Natural killer cell (primary cell): ENCODE measurements around the gene GTSE1. TPM values are rescaled to one million over a fixed set of nuclear protein-coding genes. Genes with fewer than 3 reads are reported as not detected.

Experiments used
- ATAC-seq, 3 donors: fragments of 150-1000 bp in 2 of 3; fragments of 200-7000 bp in 1 of 3; cut with Tn5 transposase; 1 replicate in 1 of 3; 2 replicates in 2 of 3; pipeline ENCODE4 v1.10.0; 2021; ENCODE audit warnings: mild to moderate bottlenecking in 2 of 3, moderate library complexity in 2 of 3
- DNase-seq, 2 donors: peaks; one replicate each; pipeline versions ENCODE4 v3.0.0 to v3.0.0-alpha.2; 2013 to 2021; ENCODE audit warnings: mixed read lengths in 1 of 2
- H3K27ac ChIP-seq: one replicate; pipeline ENCODE4 v1.5.1; 2013; ENCODE audit warnings: mild to moderate bottlenecking, low read length
- H3K27me3 ChIP-seq: one replicate; pipeline ENCODE4 v1.6.1; 2013; ENCODE audit warnings: low read length; ENCODE audit not compliant: control insufficient read depth, insufficient read depth
- H3K36me3 ChIP-seq: one replicate; pipeline ENCODE4 v1.6.1; 2013; ENCODE audit warnings: low read length; ENCODE audit not compliant: control insufficient read depth, insufficient read depth
- H3K4me1 ChIP-seq: one replicate; pipeline ENCODE4 v1.6.1; 2013; ENCODE audit warnings: low read length; ENCODE audit not compliant: control insufficient read depth, insufficient read depth
- H3K4me3 ChIP-seq: one replicate; pipeline ENCODE4 v1.5.1; 2013; ENCODE audit warnings: low read length
- H3K9me3 ChIP-seq: one replicate; pipeline ENCODE4 v1.6.1; 2013; ENCODE audit warnings: low read length; ENCODE audit not compliant: control insufficient read depth, insufficient read depth
- H3K27ac Mint-ChIP-seq, 2 donors: one replicate each; pipeline ENCODE4 v1.8.0; 2022; ENCODE audit warnings: mild to moderate bottlenecking in 2 of 2, mixed read lengths in 2 of 2, moderate library complexity in 1 of 2
- H3K27me3 Mint-ChIP-seq, 2 donors: one replicate each; pipeline ENCODE4 v1.8.0; 2022; ENCODE audit warnings: low read depth in 2 of 2, mixed read lengths in 2 of 2
- H3K36me3 Mint-ChIP-seq: one replicate; pipeline ENCODE4 v1.8.0; 2022; ENCODE audit warnings: mixed read lengths
- H3K4me1 Mint-ChIP-seq, 2 donors: one replicate each; pipeline ENCODE4 v1.8.0; 2022; ENCODE audit warnings: mixed read lengths in 2 of 2
- H3K4me3 Mint-ChIP-seq: one replicate; pipeline ENCODE4 v1.8.0; 2022; ENCODE audit warnings: mild to moderate bottlenecking, moderate library complexity, mixed read lengths
- H3K9me3 Mint-ChIP-seq, 2 donors: one replicate each; pipeline ENCODE4 v1.8.0; 2022; ENCODE audit warnings: mixed read lengths in 2 of 2
- CTCF ChIP-seq: fragments of 200-600 bp; IDR thresholded peaks from one replicate; pipeline ENCODE4 v1.8.0; 2022; ENCODE audit warnings: antibody characterized with exemption
- whole genome bisulfite sequencing: methylation state at CpG from one replicate; pipeline ENCODE4 v1.1.7; 2013; ENCODE audit warnings: missing lambda C conversion rate; ENCODE audit not compliant: insufficient coverage; 5-methylcytosine and 5-hydroxymethylcytosine counted together
- intact Hi-C: fragments of 100-400 bp; cut with micrococcal nuclease; formaldehyde crosslinking; loops from one replicate; pipeline ENCODE4 v1.14.2; 2022
- total RNA-seq, 4 donors: library from RNA; stranded (reverse); fragments of 120-200 nt in 1 of 4; gene quantifications; one replicate each; pipeline versions ENCODE4 v1.2.3 to v1.2.4, GENCODE V29; 2013 to 2022

Gene GTSE1
- total RNA-seq, 3 donors from 2014 or later (not counting 1 experiment from before 2014, with no cell fraction given): 2.7 to 4.0 (median 2.9) TPM

- Mint-ChIP-seq H3K4me1 (peaks cover 27 to 30% of the 10 kb centered on the region in 2 donors), H3K27me3 (peaks cover 0 to 9% of the 10 kb centered on the region in 2 donors), H3K27ac (no peak overlapping the region), H3K9me3 (peaks cover 3 to 9% of the 10 kb centered on the region in 2 donors), H3K4me3 (no peak overlapping the region), H3K36me3 (no peaks in the 10 kb centered on the region)
- Histone ChIP-seq H3K4me3 (no peak overlapping the region), H3K9me3 (peaks cover 22% of the 10 kb centered on the region), H3K27ac (no peak overlapping the region), H3K27me3 (no peaks in the 10 kb centered on the region), H3K36me3 (no peaks in the 10 kb centered on the region), H3K4me1 (peaks cover 23% of the 10 kb centered on the region)
- no peak for TF ChIP-seq CTCF
- WGBS: 85% methylated on average over 28 of the region's 29 CpGs
- intact Hi-C loops: no loop called here
- no peak for DNase-seq
- ATAC-seq: peak in 1 of 3 donors; percentile 60
Measured at GRCh38 chr22:46379066-46379930, 82.6 kb downstream of the GTSE1 start.

GRCh38 chr22:46380069-46380468, 83.4 kb downstream of the GTSE1 start:
- no peak overlapping the region for H3K27ac ChIP-seq
- ATAC-seq: no peak
- 92% methylated on average over 19 of the region's 19 CpGs for WGBS
- peaks cover 15% of the 10 kb centered on the region for H3K4me1 ChIP-seq
- Mint-ChIP-seq H3K4me3 (no peak overlapping the region), H3K9me3 (peaks cover 3 to 9% of the 10 kb centered on the region in 2 donors), H3K27ac (no peak overlapping the region), H3K36me3 (no peaks in the 10 kb centered on the region), H3K4me1 (peaks cover 20 to 24% of the 10 kb centered on the region in 2 donors), H3K27me3 (peaks cover 0 to 9% of the 10 kb centered on the region in 2 donors)
- no peaks in the 10 kb centered on the region for H3K36me3 ChIP-seq
- no peaks in the 10 kb centered on the region for H3K27me3 ChIP-seq
- intact Hi-C loops: no loop called here
- H3K4me3 ChIP-seq: no peak overlapping the region
- peaks cover 17% of the 10 kb centered on the region for H3K9me3 ChIP-seq
- TF ChIP-seq CTCF: no peak
- no peak for DNase-seq

Other genes starting within 250 kb of the GTSE1 start
- gene PPARA, start 146.3 kb upstream of the GTSE1 start, total RNA-seq: 10 to 100 TPM; 20.1 to 27.8 (median 27.0) TPM
- gene CDPF1, start 46.6 kb upstream of the GTSE1 start, total RNA-seq: 10 to 100 TPM in 1 of 3 donors, 1 to 10 TPM in 2; 5.0 to 11.4 (median 7.2) TPM
- under 1 TPM; 0.07 to 0.25 (median 0.20) TPM for gene PKDREJ, start 33.5 kb upstream of the GTSE1 start, total RNA-seq
- gene TTC38, start 28.9 kb upstream of the GTSE1 start, total RNA-seq: 100 to 1,000 TPM; 251 to 313 (median 312) TPM
- 10 to 100 TPM; 54.5 to 77.9 (median 58.4) TPM for gene TRMU, start 38.8 kb downstream of the GTSE1 start, total RNA-seq
- 1 to 10 TPM in 2 of 3 donors, under 1 TPM in 1; 0.89 to 3.9 (median 1.9) TPM for gene CELSR1, start 240.8 kb downstream of the GTSE1 start, total RNA-seq